Adrenal gland (tissue), 5 donors: ENCODE data around the gene IPMK.

ENCODE experiments used
- CTCF ChIP-seq, 6 experiments: fragments of 450-650 bp in 4 of 6; fragments of 200-600 bp in 2 of 6; sonication (generic) in 1 of 6; IDR thresholded peaks; 1 replicate in 5 of 6; 2 replicates in 1 of 6; pipeline versions ENCODE4 v1.5.1 to v1.8.0; 2016 to 2021; ENCODE audit warnings: antibody characterized with exemption in 6 of 6, mild to moderate bottlenecking in 2 of 6, moderate library complexity in 1 of 6
- POLR2A ChIP-seq, 2 donors: fragments of 450-650 bp; IDR thresholded peaks; one replicate each; pipeline ENCODE4 v1.6.1; 2017; ENCODE audit warnings: antibody characterized with exemption in 2 of 2, mild to moderate bottlenecking in 2 of 2, moderate library complexity in 1 of 2
- donor health status: DM: no; HTN: no; CAD: no.

GRCh38 chr10:58267713-58268453 lies at the start of gene IPMK:
- TF ChIP-seq CTCF (IDR thresholded peaks at IDR 0.05) (no peak), POLR2A (IDR thresholded peaks at IDR 0.05) (peak; percentile 86 to 89)
